AG09309 (cell line): ENCODE data around the gene MAPK1IP1L.

ENCODE experiments used
- DNase-seq: peaks from one replicate; pipeline ENCODE4 v3.0.0-alpha.2; 2010; ENCODE audit warnings: low read depth
- H3K4me3 ChIP-seq: 2 replicates; pipeline ENCODE4 v1.5.1; 2011; ENCODE audit warnings: mild to moderate bottlenecking, low read depth, low read length, moderate library complexity; ENCODE audit not compliant: control insufficient read depth
- TF ChIP-seq, protein P1 (sequence below): IDR thresholded peaks from 2 replicates; pipeline ENCODE4 v1.5.1; 2011; ENCODE audit warnings: mild to moderate bottlenecking, low read depth, low read length, inconsistent platforms; ENCODE audit not compliant: insufficient read depth, control insufficient read depth; ENCODE audit errors: missing control alignments

Gene MAPK1IP1L

DNA sequence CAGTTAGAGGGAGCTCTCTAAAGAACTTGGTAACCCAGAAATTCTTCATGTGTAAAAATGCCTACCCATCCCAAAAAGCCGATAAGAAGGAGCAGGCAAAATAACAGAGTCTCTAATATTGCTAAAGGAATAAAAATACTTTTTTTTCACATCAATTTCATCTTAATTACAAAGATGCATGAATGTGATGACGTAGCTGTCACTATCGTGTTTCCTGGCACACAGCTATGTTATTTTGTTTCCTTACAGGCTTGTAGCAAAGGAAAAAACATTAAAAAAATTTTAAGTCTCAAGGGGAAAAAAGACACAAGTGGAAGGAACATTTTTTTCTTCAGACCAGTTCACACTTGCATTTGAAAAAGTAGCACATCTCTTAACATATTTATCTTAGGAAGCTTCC, 67.3 kb downstream of the MAPK1IP1L start:
- TF ChIP-seq, protein P1, sequence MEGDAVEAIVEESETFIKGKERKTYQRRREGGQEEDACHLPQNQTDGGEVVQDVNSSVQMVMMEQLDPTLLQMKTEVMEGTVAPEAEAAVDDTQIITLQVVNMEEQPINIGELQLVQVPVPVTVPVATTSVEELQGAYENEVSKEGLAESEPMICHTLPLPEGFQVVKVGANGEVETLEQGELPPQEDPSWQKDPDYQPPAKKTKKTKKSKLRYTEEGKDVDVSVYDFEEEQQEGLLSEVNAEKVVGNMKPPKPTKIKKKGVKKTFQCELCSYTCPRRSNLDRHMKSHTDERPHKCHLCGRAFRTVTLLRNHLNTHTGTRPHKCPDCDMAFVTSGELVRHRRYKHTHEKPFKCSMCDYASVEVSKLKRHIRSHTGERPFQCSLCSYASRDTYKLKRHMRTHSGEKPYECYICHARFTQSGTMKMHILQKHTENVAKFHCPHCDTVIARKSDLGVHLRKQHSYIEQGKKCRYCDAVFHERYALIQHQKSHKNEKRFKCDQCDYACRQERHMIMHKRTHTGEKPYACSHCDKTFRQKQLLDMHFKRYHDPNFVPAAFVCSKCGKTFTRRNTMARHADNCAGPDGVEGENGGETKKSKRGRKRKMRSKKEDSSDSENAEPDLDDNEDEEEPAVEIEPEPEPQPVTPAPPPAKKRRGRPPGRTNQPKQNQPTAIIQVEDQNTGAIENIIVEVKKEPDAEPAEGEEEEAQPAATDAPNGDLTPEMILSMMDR: no peak
- H3K4me3 ChIP-seq: no peak overlapping the region
- no peak for DNase-seq
